HG03575 (cell line): ENCODE data around the gene TRMT13.

Experiments used
- ATAC-seq: cut with Tn5 transposase; IDR thresholded peaks from one replicate; pipeline ENCODE4 v1.9.1; 2021; ENCODE audit not compliant: unreplicated experiment, insufficient number of reproducible peaks, low FRiP score; ENCODE audit errors: extremely low read depth

TRMT13 gene

GRCh38 chr1:100132566-100133477 is at the start of gene TRMT13, which contains the start of gene SASS6:
TRMT13 (plus strand) TSS chr1:100133163; CDS start chr1:100133169, 6 bp downstream.
SASS6 (minus strand) TSS chr1:100132930; CDS start chr1:100132814, 116 bp downstream.
- ATAC-seq, result peak; percentile 74

- no peak for ATAC-seq
Observed at GRCh38 chr1:100087396-100087795, 45.6 kb upstream of the TRMT13 start.

- ATAC-seq, result no peak
Observed at GRCh38 chr1:100089082-100089481, 43.9 kb upstream of the TRMT13 start.

- ATAC-seq, result no peak
Observed at GRCh38 chr1:100090471-100090870, 42.5 kb upstream of the TRMT13 start.

GRCh38 chr1:100100202-100100601 is 32.8 kb upstream of the TRMT13 start:
- ATAC-seq, result no peak

- ATAC-seq, result no peak
Observed at GRCh38 chr1:100101564-100101963, 31.4 kb upstream of the TRMT13 start.

GRCh38 chr1:100107696-100108095 is 25.3 kb upstream of the TRMT13 start:
- no peak for ATAC-seq

- ATAC-seq, result no peak
Observed at GRCh38 chr1:100109554-100110066, 23.4 kb upstream of the TRMT13 start.

- ATAC-seq, result no peak
Observed at GRCh38 chr1:100115524-100115923, 17.4 kb upstream of the TRMT13 start.

- no peak for ATAC-seq
Observed at GRCh38 chr1:100122177-100122576, 10.8 kb upstream of the TRMT13 start.

GRCh38 chr1:100127226-100127625 is 5.7 kb upstream of the TRMT13 start:
- ATAC-seq, result no peak

GRCh38 chr1:100130552-100131077 is 2.3 kb upstream of the TRMT13 start:
- no peak for ATAC-seq

- no peak for ATAC-seq
Observed at GRCh38 chr1:100131623-100132022, 1.3 kb upstream of the TRMT13 start.

GRCh38 chr1:100134872-100135271 is 1.9 kb downstream of the TRMT13 start:
- no peak for ATAC-seq

GRCh38 chr1:100137602-100138001 is 4.6 kb downstream of the TRMT13 start:
- no peak for ATAC-seq

- ATAC-seq, result no peak
Observed at GRCh38 chr1:100141192-100141591, 8.2 kb downstream of the TRMT13 start.

GRCh38 chr1:100142343-100142742 is 9.4 kb downstream of the TRMT13 start:
- ATAC-seq, result no peak

GRCh38 chr1:100145116-100145515 is 12.2 kb downstream of the TRMT13 start:
- no peak for ATAC-seq

- no peak for ATAC-seq
Observed at GRCh38 chr1:100146958-100147357, 14.0 kb downstream of the TRMT13 start.

GRCh38 chr1:100147875-100148274 is 14.9 kb downstream of the TRMT13 start:
- ATAC-seq, result no peak
